OCI-LY1 (cell line): ENCODE measurements around the gene COA6.

Experiments
- H2AFZ ChIP-seq: fragments of 200-600 bp; sonication (generic), shearing (Covaris generic); 2 replicates; pipeline ENCODE4 v1.6.0; 2014; ENCODE audit warnings: antibody characterized with exemption, mild to moderate bottlenecking, low read length
- H3F3A ChIP-seq: fragments of 200-600 bp; sonication (generic), shearing (Covaris generic); 2 replicates; pipeline ENCODE4 v1.6.0; 2014; ENCODE audit warnings: mild to moderate bottlenecking, antibody characterized with exemption, low read length, moderate library complexity; ENCODE audit not compliant: insufficient read depth
- H3K27ac ChIP-seq: fragments of 200-600 bp; sonication (generic); 2 replicates; pipeline ENCODE4 v1.5.1; 2014; ENCODE audit warnings: low read length, mixed run types, mild to moderate bottlenecking, low read depth; ENCODE audit not compliant: poor library complexity, severe bottlenecking
- H3K27me3 ChIP-seq: fragments of 200-600 bp; sonication (generic); 2 replicates; pipeline ENCODE4 v1.6.0; 2014; ENCODE audit warnings: antibody characterized with exemption, mild to moderate bottlenecking, low read length, moderate library complexity; ENCODE audit not compliant: insufficient read depth
- H3K36me3 ChIP-seq: fragments of 200-600 bp; sonication (generic); 2 replicates; pipeline ENCODE4 v1.6.1; 2014; ENCODE audit warnings: mild to moderate bottlenecking, antibody characterized with exemption, low read length, moderate library complexity, mixed read lengths; ENCODE audit not compliant: insufficient read depth
- H3K4me1 ChIP-seq: fragments of 200-600 bp; sonication (generic); 2 replicates; pipeline ENCODE4 v1.5.1; 2014; ENCODE audit warnings: mild to moderate bottlenecking, low read length, moderate library complexity; ENCODE audit not compliant: insufficient read depth, severe bottlenecking
- H3K4me2 ChIP-seq: fragments of 200-600 bp; sonication (generic), shearing (Covaris generic); 2 replicates; pipeline ENCODE4 v1.6.1; 2014; ENCODE audit warnings: low read length
- H3K4me3 ChIP-seq: fragments of 200-600 bp; sonication (generic); 2 replicates; pipeline ENCODE4 v1.5.1; 2014; ENCODE audit warnings: low read length, low read depth, mild to moderate bottlenecking, mixed read lengths; ENCODE audit not compliant: poor library complexity, severe bottlenecking
- H3K79me2 ChIP-seq: fragments of 200-600 bp; shearing (Covaris generic); 2 replicates; pipeline ENCODE4 v1.6.1; 2016; ENCODE audit warnings: mixed run types, low read length, mixed read lengths; ENCODE audit not compliant: insufficient read depth
- H3K9ac ChIP-seq: fragments of 200-600 bp; sonication (generic), shearing (Covaris generic); 2 replicates; pipeline ENCODE4 v1.6.1; 2014; ENCODE audit warnings: mild to moderate bottlenecking, low read length, mixed read lengths
- H3K9me2 ChIP-seq: fragments of 200-600 bp; sonication (generic), shearing (Covaris generic); 2 replicates; pipeline ENCODE4 v1.6.1; 2014; ENCODE audit warnings: low read depth, mild to moderate bottlenecking, low read length, mixed read lengths
- H3K9me3 ChIP-seq: fragments of 200-600 bp; shearing (Covaris generic); 2 replicates; pipeline ENCODE4 v1.6.1; 2014; ENCODE audit warnings: low read length, mixed read lengths
- H4K20me1 ChIP-seq: fragments of 200-600 bp; sonication (generic), shearing (Covaris generic); 2 replicates; pipeline ENCODE4 v1.6.0; 2016; ENCODE audit warnings: mild to moderate bottlenecking, low read length; ENCODE audit not compliant: insufficient read depth
- CTCF ChIP-seq: fragments of 200-600 bp; sonication (generic), shearing (Covaris generic); IDR thresholded peaks from 2 replicates; pipeline ENCODE4 v1.5.1; 2017; ENCODE audit warnings: mild to moderate bottlenecking, antibody characterized with exemption, low read length, moderate library complexity, mixed read lengths
- EZH2 ChIP-seq: fragments of 200-600 bp; sonication (generic), shearing (Covaris generic); IDR thresholded peaks from 2 replicates; pipeline ENCODE4 v1.8.0; 2017; ENCODE audit warnings: borderline replicate concordance, mixed run types, mild to moderate bottlenecking, antibody characterized with exemption, low read length, moderate library complexity, mixed read lengths

COA6 gene

DNA sequence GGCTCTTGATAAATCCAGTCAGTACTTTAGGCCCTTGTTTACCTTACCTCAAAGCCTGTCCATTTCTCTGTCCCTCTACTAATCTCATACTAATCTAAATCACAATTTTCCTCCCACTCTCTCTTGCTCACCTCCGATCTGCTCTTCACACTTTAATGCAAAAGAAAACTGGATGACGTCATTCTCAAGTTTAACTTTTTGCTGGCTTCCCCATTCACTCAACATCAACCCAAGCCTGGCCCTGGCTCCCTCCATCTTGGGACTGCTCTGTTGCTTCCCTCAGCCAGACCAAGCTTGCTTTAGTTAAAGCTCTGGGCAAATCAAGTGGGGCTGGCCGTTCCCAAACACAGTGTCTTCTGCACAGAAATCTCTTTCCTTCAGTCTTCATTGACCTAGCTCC is 29.7 kb downstream of the COA6 start:
- Histone ChIP-seq H3K79me2 (no peaks in the 10 kb centered on the region), H2AFZ (no peak overlapping the region), H3K4me3 (no peak overlapping the region), H3F3A (no peaks in the 10 kb centered on the region; the same call in 1 of the 2 replicates), H3K9ac (no peak overlapping the region), H3K4me1 (peaks cover 26% of the 10 kb centered on the region), H3K4me2 (no peak overlapping the region), H3K27me3 (no peaks in the 10 kb centered on the region), H3K27ac (no peak overlapping the region), H3K9me2 (no peaks in the 10 kb centered on the region), H3K36me3 (peaks cover 9% of the 10 kb centered on the region; the same call in 1 of the 2 replicates), H3K9me3 (no peaks in the 10 kb centered on the region), H4K20me1 (no peaks in the 10 kb centered on the region)
- TF ChIP-seq CTCF, result no peak

DNA sequence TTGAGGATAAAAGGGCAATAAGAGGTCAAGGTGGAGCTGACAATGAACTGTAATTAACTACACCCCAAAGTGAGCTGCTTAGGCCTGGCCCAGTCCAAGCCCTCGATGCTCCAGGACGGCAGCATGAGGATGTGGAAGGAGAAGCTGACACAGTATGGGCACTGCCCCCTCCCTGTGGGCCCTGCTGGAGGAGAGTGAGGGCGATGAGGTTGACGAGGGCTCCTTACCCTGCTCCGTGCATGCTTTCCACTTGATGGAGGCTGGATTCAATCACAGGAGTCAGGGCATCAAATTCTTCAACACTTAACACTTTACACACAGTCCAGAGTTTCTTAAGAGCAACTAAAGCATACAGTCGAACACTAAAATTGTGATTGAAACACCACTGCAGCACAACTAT is 32.4 kb downstream of the COA6 start:
- no peak overlapping the region for H3K9ac ChIP-seq

GRCh38 chr1:234406871-234407270 is 33.6 kb downstream of the COA6 start:
- H3K9me2 ChIP-seq, result no peaks in the 10 kb centered on the region
- H3K4me2 ChIP-seq, result no peak overlapping the region
- H3K27ac ChIP-seq, result no peak overlapping the region
- no peak overlapping the region for H3K9ac ChIP-seq
- no peaks in the 10 kb centered on the region for H3K4me1 ChIP-seq
- H2AFZ ChIP-seq, result no peak overlapping the region
- no peaks in the 10 kb centered on the region for H3K9me3 ChIP-seq
- no peaks in the 10 kb centered on the region for H4K20me1 ChIP-seq
- H3K79me2 ChIP-seq, result no peaks in the 10 kb centered on the region
- TF ChIP-seq EZH2, result no peak
- TF ChIP-seq CTCF, result no peak
- no peak overlapping the region for H3K4me3 ChIP-seq
- H3F3A ChIP-seq, result no peaks in the 10 kb centered on the region
- H3K36me3 ChIP-seq, result peaks cover 36% of the 10 kb centered on the region; the same call in 1 of the 2 replicates
- H3K27me3 ChIP-seq, result no peaks in the 10 kb centered on the region

More for the DNA sequence above, 32.4 kb downstream of the COA6 start:
- H3K79me2 ChIP-seq, result no peaks in the 10 kb centered on the region
- H3F3A ChIP-seq, result no peaks in the 10 kb centered on the region; the same call in 1 of the 2 replicates
- H3K9me2 ChIP-seq, result no peaks in the 10 kb centered on the region
- no peak overlapping the region for H3K4me3 ChIP-seq
- peaks cover 5% of the 10 kb centered on the region for H3K4me1 ChIP-seq
- peaks cover 27% of the 10 kb centered on the region; the same call in 1 of the 2 replicates for H3K36me3 ChIP-seq
- no peaks in the 10 kb centered on the region for H4K20me1 ChIP-seq
- TF ChIP-seq CTCF (no peak), EZH2 (no peak)
- no peaks in the 10 kb centered on the region for H3K27me3 ChIP-seq
- no peak overlapping the region for H3K27ac ChIP-seq
- H2AFZ ChIP-seq, result no peak overlapping the region
- H3K9me3 ChIP-seq, result no peaks in the 10 kb centered on the region
- H3K4me2 ChIP-seq, result no peak overlapping the region
